HG03521 (cell line): ENCODE measurements around the gene RADX.

Experiments used
- ATAC-seq: cut with Tn5 transposase; IDR thresholded peaks from one replicate; pipeline ENCODE4 v1.9.1; 2021; ENCODE audit warnings: mild to moderate bottlenecking, moderate library complexity; ENCODE audit not compliant: unreplicated experiment

Gene RADX

GRCh38 chrX:106684207-106684606 lies 72.4 kb downstream of the RADX start:
- no peak for ATAC-seq

- ATAC-seq = no peak
Observed at GRCh38 chrX:106692425-106693065, 80.8 kb downstream of the RADX start.

- ATAC-seq = no peak
Observed at GRCh38 chrX:106696502-106696901, 84.7 kb downstream of the RADX start.

- ATAC-seq = no peak
Observed at GRCh38 chrX:106698693-106699092, 86.9 kb downstream of the RADX start.

GRCh38 chrX:106702636-106703035 lies 90.9 kb downstream of the RADX start:
- ATAC-seq = no peak

GRCh38 chrX:106706466-106706865 lies 94.7 kb downstream of the RADX start:
- no peak for ATAC-seq

- ATAC-seq = no peak
Observed at GRCh38 chrX:106707771-106708454, 96.1 kb downstream of the RADX start.

GRCh38 chrX:106710771-106711170 lies 99.0 kb downstream of the RADX start:
- ATAC-seq = no peak

- ATAC-seq = no peak
Observed at GRCh38 chrX:106711375-106711774, 99.6 kb downstream of the RADX start.

GRCh38 chrX:106716004-106716403 lies 104.2 kb downstream of the RADX start:
- ATAC-seq = no peak

- no peak for ATAC-seq
Observed at GRCh38 chrX:106716463-106716862, 104.7 kb downstream of the RADX start.

- ATAC-seq = no peak
Observed at GRCh38 chrX:106718709-106719108, 106.9 kb downstream of the RADX start.

- no peak for ATAC-seq
Observed at GRCh38 chrX:106725931-106726330, 114.2 kb downstream of the RADX start.

GRCh38 chrX:106726485-106727437 lies 115.0 kb downstream of the RADX start, which contains the start of gene RNF128:
RNF128 (plus strand) TSS chrX:106726701; CDS start chrX:106726914, 213 bp downstream.
- ATAC-seq = no peak

- ATAC-seq = no peak
Observed at GRCh38 chrX:106728337-106728736, 116.6 kb downstream of the RADX start.
